GM10248 (cell line): ENCODE measurements around the gene DPPA3.

Experiments
- CTCF ChIA-PET: fragments of 300-600 bp; sonication (Branson Sonifier 250); formaldehyde crosslinking; extraction: SDS; loops from one replicate; lab custom pipeline; 2021; ENCODE audit warnings: antibody characterized with exemption; lab: Yijun Ruan, JAX
- POLR2A ChIA-PET: fragments of 350-650 bp; sonication (Branson Sonifier 250); formaldehyde crosslinking; extraction: SDS; loops from one replicate; lab custom pipeline; 2020; ENCODE audit warnings: antibody characterized with exemption; lab: Yijun Ruan, JAX
- DNase-seq: peaks from one replicate; pipeline ENCODE4 v3.0.0; 2012; ENCODE audit errors: extremely low spot score
- CTCF ChIP-seq: IDR thresholded peaks from 2 replicates; pipeline ENCODE4 v1.5.1; 2012; ENCODE audit warnings: mild to moderate bottlenecking, low read depth; ENCODE audit errors: extremely low read depth, missing control alignments, control extremely low read depth

The DPPA3 gene

GRCh38 chr12:7678744-7679143 lies 32.5 kb upstream of the DPPA3 start:
- no peak for TF ChIP-seq CTCF
- POLR2A ChIA-PET = no interaction called here
- CTCF ChIA-PET = interaction anchor here (1.0 to 1.1 kb wide), 2 partner anchors 10 to 128 kb away, joined by 3 to 5 read pairs; no protein-coding TSS in a partner anchor
- no peak for DNase-seq

- no peak for TF ChIP-seq CTCF
- DNase-seq = no peak
- ChIA-PET CTCF (interaction anchor here (1.0 to 1.1 kb wide), 2 partner anchors 10 to 128 kb away, joined by 3 to 5 read pairs; no protein-coding TSS in a partner anchor), POLR2A (no interaction called here)
Observed at GRCh38 chr12:7679251-7680045, 31.8 kb upstream of the DPPA3 start.

- POLR2A ChIA-PET = no interaction called here
- no peak for DNase-seq
- CTCF ChIA-PET = no interaction called here
- no peak for TF ChIP-seq CTCF
Observed at GRCh38 chr12:7681535-7681934, 29.7 kb upstream of the DPPA3 start.

- TF ChIP-seq CTCF = no peak
- ChIA-PET CTCF (no interaction called here), POLR2A (no interaction called here)
- DNase-seq = no peak
Observed at GRCh38 chr12:7693793-7694192, 17.4 kb upstream of the DPPA3 start.

- ChIA-PET CTCF (no interaction called here), POLR2A (no interaction called here)
- no peak for DNase-seq
- no peak for TF ChIP-seq CTCF
Observed at GRCh38 chr12:7694556-7695236, 16.5 kb upstream of the DPPA3 start.

- no peak for DNase-seq
- CTCF ChIA-PET = interaction anchor here (1.6 kb wide), 1 partner anchor 111 kb away, joined by 3 read pairs; no protein-coding TSS in a partner anchor
- POLR2A ChIA-PET = no interaction called here
Observed at GRCh38 chr12:7695237-7695560, 16.0 kb upstream of the DPPA3 start.

More at GRCh38 chr12:7695237-7695560, 16.0 kb upstream of the DPPA3 start:
- no peak for TF ChIP-seq CTCF
